Measurements from ENCODE around the gene SGF29.

- TF ChIP-seq CTCF (conservative IDR thresholded peaks at IDR 0.05) (no peak), EZH2 (IDR thresholded peaks at IDR 0.05; ENCODE audit: low read depth) (no peak)
These were observed 32.7 kb downstream of the SGF29 start for GRCh38 chr16:28586466-28586865.

Data from PC-9 (cell line).